Prostate gland (tissue), 2 donors: Measurements from ENCODE around the gene MTOR. TPM values are rescaled to one million over a fixed set of nuclear protein-coding genes. Genes with fewer than 3 reads are reported as not detected.
"Not testable (repeated sequence)": the region's sequence is repeated elsewhere in the genome, so short reads cannot be mapped to it uniquely, and the experiment has no call there.

ENCODE experiments used
- DNase-seq: peaks from one replicate; pipeline ENCODE4 v3.0.0-alpha.2; 2019; ENCODE audit warnings: low spot score
- H3K27ac ChIP-seq, 2 donors: fragments of 200-600 bp; sonication (generic); 2 replicates each; pipeline ENCODE4 v1.5.1; 2017 to 2019
- H3K27me3 ChIP-seq: fragments of 200-600 bp; sonication (generic); replicated peaks from 2 replicates; pipeline ENCODE4 v1.5.1; 2019; ENCODE audit not compliant: insufficient read depth
- H3K36me3 ChIP-seq, 2 donors: fragments of 200-600 bp; sonication (generic); 1 replicate in 1 of 2; 2 replicates in 1 of 2; pipeline versions ENCODE4 v1.5.1 to v1.8.1; 2017 to 2019
- H3K4me1 ChIP-seq: fragments of 200-600 bp; sonication (generic); replicated peaks from 2 replicates; pipeline ENCODE4 v1.5.1; 2019
- H3K4me3 ChIP-seq, 2 donors: fragments of 200-600 bp; sonication (generic); 2 replicates each; pipeline ENCODE4 v1.5.1; 2017 to 2019
- H3K9me3 ChIP-seq: fragments of 200-600 bp; sonication (generic); 2 replicates; pipeline ENCODE4 v1.5.1; 2017
- POLR2A ChIP-seq: fragments of 450-650 bp; IDR thresholded peaks from one replicate; pipeline ENCODE4 v1.6.1; 2016; ENCODE audit warnings: antibody characterized with exemption, mild to moderate bottlenecking
- POLR2AphosphoS5 ChIP-seq: sonication (generic); formaldehyde crosslinking; IDR thresholded peaks from one replicate; pipeline ENCODE4 v1.6.1; 2017; ENCODE audit warnings: antibody characterized with exemption
- WGBS: methylation state at CpG from one replicate; pipeline ENCODE4 v1.1.5; 2018; 5-methylcytosine and 5-hydroxymethylcytosine counted together
- intact Hi-C: fragments of 100-400 bp; cut with DNase I; formaldehyde crosslinking; loops from one replicate; pipeline ENCODE4 v1.14.2; 2022
- total RNA-seq, 2 donors: library from RNA; depleted of rRNA; stranded (reverse); fragments of >200 nt; gene quantifications; one replicate each; pipeline ENCODE4 v1.1.0, GENCODE V29; 2016
- TF ChIP-seq, protein P1 (sequence below), 4 experiments: fragments of 200-600 bp in 2 of 4; fragments of 450-650 bp in 2 of 4; sonication (generic) in 2 of 4; IDR thresholded peaks; 1 replicate in 3 of 4; 2 replicates in 1 of 4; pipeline ENCODE4 v1.5.1; 2016 to 2019; ENCODE audit warnings: antibody characterized with exemption in 4 of 4, mild to moderate bottlenecking in 2 of 4, moderate library complexity in 2 of 4

The MTOR gene
- total RNA-seq, 2 donors from 2014 or later = 34.7 to 56.1 TPM

GRCh38 chr1:11064942-11065341, 197.4 kb downstream of the MTOR start:
- TF ChIP-seq POLR2A (no peak), POLR2AphosphoS5 (no peak)
- TF ChIP-seq, protein P1, sequence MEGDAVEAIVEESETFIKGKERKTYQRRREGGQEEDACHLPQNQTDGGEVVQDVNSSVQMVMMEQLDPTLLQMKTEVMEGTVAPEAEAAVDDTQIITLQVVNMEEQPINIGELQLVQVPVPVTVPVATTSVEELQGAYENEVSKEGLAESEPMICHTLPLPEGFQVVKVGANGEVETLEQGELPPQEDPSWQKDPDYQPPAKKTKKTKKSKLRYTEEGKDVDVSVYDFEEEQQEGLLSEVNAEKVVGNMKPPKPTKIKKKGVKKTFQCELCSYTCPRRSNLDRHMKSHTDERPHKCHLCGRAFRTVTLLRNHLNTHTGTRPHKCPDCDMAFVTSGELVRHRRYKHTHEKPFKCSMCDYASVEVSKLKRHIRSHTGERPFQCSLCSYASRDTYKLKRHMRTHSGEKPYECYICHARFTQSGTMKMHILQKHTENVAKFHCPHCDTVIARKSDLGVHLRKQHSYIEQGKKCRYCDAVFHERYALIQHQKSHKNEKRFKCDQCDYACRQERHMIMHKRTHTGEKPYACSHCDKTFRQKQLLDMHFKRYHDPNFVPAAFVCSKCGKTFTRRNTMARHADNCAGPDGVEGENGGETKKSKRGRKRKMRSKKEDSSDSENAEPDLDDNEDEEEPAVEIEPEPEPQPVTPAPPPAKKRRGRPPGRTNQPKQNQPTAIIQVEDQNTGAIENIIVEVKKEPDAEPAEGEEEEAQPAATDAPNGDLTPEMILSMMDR (IDR thresholded peaks at IDR 0.05) = no peak
- WGBS = 95% methylated on average over 3 of the region's 3 CpGs
- Histone ChIP-seq H3K4me3 (no peak overlapping the region), H3K4me1 (no peaks in the 10 kb centered on the region), H3K36me3 (peaks cover 7 to 19% of the 10 kb centered on the region in 2 donors), H3K27ac (no peak overlapping the region), H3K9me3 (no peaks in the 10 kb centered on the region), H3K27me3 (no peaks in the 10 kb centered on the region)
- intact Hi-C loops = no loop called here
- DNase-seq = no peak

GRCh38 chr1:11063937-11064537, 198.3 kb downstream of the MTOR start:
- peaks cover 7 to 15% of the 10 kb centered on the region in 2 donors for H3K36me3 ChIP-seq
- H3K27me3 ChIP-seq, H3K4me1 ChIP-seq, DNase-seq, intact Hi-C loops, H3K27ac ChIP-seq, H3K4me3 ChIP-seq, H3K9me3 ChIP-seq: not testable (repeated sequence)
- 86% methylated on average over 18 of the region's 18 CpGs for WGBS

GRCh38 chr1:11062965-11063401, 199.4 kb downstream of the MTOR start:
- peaks cover 5 to 7% of the 10 kb centered on the region in 2 donors for H3K36me3 ChIP-seq
- TF ChIP-seq POLR2A = no peak
- TF ChIP-seq, protein P1 (IDR thresholded peaks at IDR 0.05) = no peak
- no peak for TF ChIP-seq POLR2AphosphoS5
- WGBS = 38% methylated on average over 3 of the region's 3 CpGs
- no peak overlapping the region for H3K4me3 ChIP-seq
- H3K9me3 ChIP-seq = no peaks in the 10 kb centered on the region
- peaks cover 4% of the 10 kb centered on the region for H3K4me1 ChIP-seq
- DNase-seq = no peak
- intact Hi-C loops = no loop called here
- H3K27me3 ChIP-seq = no peaks in the 10 kb centered on the region
- no peak overlapping the region for H3K27ac ChIP-seq

- no peak for TF ChIP-seq POLR2AphosphoS5
- H3K36me3 ChIP-seq = peaks cover 5 to 7% of the 10 kb centered on the region in 2 donors
- intact Hi-C loops = no loop called here
- DNase-seq = no peak
- H3K27me3 ChIP-seq = no peaks in the 10 kb centered on the region
- H3K4me3 ChIP-seq = no peak overlapping the region
- no peaks in the 10 kb centered on the region for H3K9me3 ChIP-seq
- 70% methylated on average over 5 of the region's 5 CpGs for WGBS
- H3K4me1 ChIP-seq = peaks cover 4% of the 10 kb centered on the region
- H3K27ac ChIP-seq = no peak overlapping the region
Measured at GRCh38 chr1:11061652-11062365, 200.5 kb downstream of the MTOR start.

- H3K27me3 ChIP-seq = no peaks in the 10 kb centered on the region
- WGBS = under 1% methylated on average over 29 of the region's 83 CpGs
- H3K36me3 ChIP-seq = peaks cover 11 to 12% of the 10 kb centered on the region in 2 donors
- peak within 1 kb of the TSS; percentile 57 to 64 for H3K27ac ChIP-seq
- H3K4me3 ChIP-seq = peak within 1 kb of the TSS; percentile 87 to 88
- peak; percentile 86 for DNase-seq
- peaks cover 4% of the 10 kb centered on the region for H3K4me1 ChIP-seq
- no peaks in the 10 kb centered on the region for H3K9me3 ChIP-seq
- intact Hi-C loops = no loop called here
- TF ChIP-seq POLR2AphosphoS5 (peak; percentile 24), POLR2A (peak; percentile 57)
- TF ChIP-seq, protein P1 (IDR thresholded peaks at IDR 0.05) = peak in 3 of 4 experiments; percentile 55 to 83 (median 80)
Measured at GRCh38 chr1:11059968-11060830, 202.2 kb downstream of the MTOR start, which contains the start of gene SRM. Gene SRM (minus strand): TSS chr1:11060018. CDS start chr1:11059943, 75 bp downstream.
